ENCODE data around the gene PHB1. TPM values are rescaled to one million over a fixed set of nuclear protein-coding genes. Genes with fewer than 3 reads are reported as not detected.
A peak's percentile ranks its signal among the peaks of the same experiment; 100 is the strongest.

The PHB1 gene
- polyA plus RNA-seq, 1 of the 3 experiments (the other 2 are of a cell fraction): 379 TPM

DNA sequence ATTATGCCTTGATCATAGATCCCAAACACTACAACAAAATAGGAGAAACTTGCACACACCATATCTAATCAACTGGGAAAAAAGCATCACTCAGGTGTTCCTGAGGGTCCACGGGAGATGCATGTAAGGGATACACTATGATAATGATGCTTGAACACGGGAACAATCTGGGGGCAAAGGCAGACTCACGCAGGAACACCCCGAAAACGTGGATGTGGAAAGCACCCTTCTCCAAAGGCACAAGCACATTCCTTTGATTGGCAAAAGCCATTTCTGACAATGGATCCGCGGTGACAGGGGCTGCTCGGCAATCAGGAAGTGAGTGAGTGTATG lies 53.9 kb downstream of the PHB1 start:
- WGBS (ENCODE audit: low lambda C conversion rate): 0% methylated on average over 8 of the region's 8 CpGs
- peaks cover 57% of the 10 kb centered on the region for H3K79me2 ChIP-seq (ENCODE audit: insufficient read depth)
- no peak overlapping the region for H2AFZ ChIP-seq (ENCODE audit: low read depth)
- TF ChIP-seq, protein P1, sequence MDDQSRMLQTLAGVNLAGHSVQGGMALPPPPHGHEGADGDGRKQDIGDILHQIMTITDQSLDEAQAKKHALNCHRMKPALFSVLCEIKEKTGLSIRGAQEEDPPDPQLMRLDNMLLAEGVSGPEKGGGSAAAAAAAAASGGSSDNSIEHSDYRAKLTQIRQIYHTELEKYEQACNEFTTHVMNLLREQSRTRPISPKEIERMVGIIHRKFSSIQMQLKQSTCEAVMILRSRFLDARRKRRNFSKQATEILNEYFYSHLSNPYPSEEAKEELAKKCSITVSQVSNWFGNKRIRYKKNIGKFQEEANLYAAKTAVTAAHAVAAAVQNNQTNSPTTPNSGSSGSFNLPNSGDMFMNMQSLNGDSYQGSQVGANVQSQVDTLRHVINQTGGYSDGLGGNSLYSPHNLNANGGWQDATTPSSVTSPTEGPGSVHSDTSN (IDR thresholded peaks at IDR 0.05): peak; percentile 46; the same call in 1 of the 2 replicates
- TF ChIP-seq ELF1 (IDR thresholded peaks at IDR 0.05): peak; percentile 80; the same call in 1 of the 2 replicates
- peak; percentile 85 for TF ChIP-seq MXI1 (IDR thresholded peaks at IDR 0.05; ENCODE audit: low read depth, low read length)
- TF ChIP-seq, protein P2, sequence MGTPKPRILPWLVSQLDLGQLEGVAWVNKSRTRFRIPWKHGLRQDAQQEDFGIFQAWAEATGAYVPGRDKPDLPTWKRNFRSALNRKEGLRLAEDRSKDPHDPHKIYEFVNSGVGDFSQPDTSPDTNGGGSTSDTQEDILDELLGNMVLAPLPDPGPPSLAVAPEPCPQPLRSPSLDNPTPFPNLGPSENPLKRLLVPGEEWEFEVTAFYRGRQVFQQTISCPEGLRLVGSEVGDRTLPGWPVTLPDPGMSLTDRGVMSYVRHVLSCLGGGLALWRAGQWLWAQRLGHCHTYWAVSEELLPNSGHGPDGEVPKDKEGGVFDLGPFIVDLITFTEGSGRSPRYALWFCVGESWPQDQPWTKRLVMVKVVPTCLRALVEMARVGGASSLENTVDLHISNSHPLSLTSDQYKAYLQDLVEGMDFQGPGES (IDR thresholded peaks at IDR 0.05; ENCODE audit: low read depth, low read length): no peak
- TF ChIP-seq SIN3A (IDR thresholded peaks at IDR 0.05; ENCODE audit: borderline replicate concordance, low read depth, low read length): 0 out of 2 replicates have a peak, but pooled peaks have one; percentile 65
- ChIA-PET CTCF (interaction anchor here (0.6 to 1.8 kb wide), 5 partner anchors 10 to 209 kb away, joined by 3 to 8 read pairs (median 4); no protein-coding TSS in a partner anchor), POLR2A (no interaction called here)
- peak; percentile 52 for DNase-seq
- H3K27ac ChIP-seq (ENCODE audit: low read depth in 2 of 2, low read length in 1 of 2): peak overlapping the region; percentile 49 to 90; a peak in 2 of 4 replicates
- H3K4me3 ChIP-seq (ENCODE audit: low read depth in 2 of 2, low read length in 1 of 2): peak overlapping the region; percentile 92 to 93
- peaks cover 50% of the 10 kb centered on the region for H4K20me1 ChIP-seq (ENCODE audit: insufficient read depth)
- peaks cover 17 to 18% of the 10 kb centered on the region in 2 experiments; a peak in 3 of 4 replicates for H3K4me1 ChIP-seq (ENCODE audit: control insufficient read depth in 1 of 2, insufficient read depth in 2 of 2, low read depth in 1 of 2, low read length in 1 of 2)
- H3F3A ChIP-seq (replicated peaks; ENCODE audit: insufficient read depth): peaks cover 18% of the 10 kb centered on the region
- no peaks in the 10 kb centered on the region for H3K9me2 ChIP-seq
- no peaks in the 10 kb centered on the region for H3K27me3 ChIP-seq (ENCODE audit: insufficient read depth)
- H3K36me3 ChIP-seq (replicated peaks in 1 of 2; ENCODE audit: control insufficient read depth in 1 of 2, insufficient read depth in 2 of 2, low read length in 1 of 2): no peaks in the 10 kb centered on the region
- no peaks in the 10 kb centered on the region for H3K9me3 ChIP-seq
- H3K4me2 ChIP-seq: peak overlapping the region; percentile 93
- H3K9ac ChIP-seq: peak overlapping the region; percentile 91

DNA sequence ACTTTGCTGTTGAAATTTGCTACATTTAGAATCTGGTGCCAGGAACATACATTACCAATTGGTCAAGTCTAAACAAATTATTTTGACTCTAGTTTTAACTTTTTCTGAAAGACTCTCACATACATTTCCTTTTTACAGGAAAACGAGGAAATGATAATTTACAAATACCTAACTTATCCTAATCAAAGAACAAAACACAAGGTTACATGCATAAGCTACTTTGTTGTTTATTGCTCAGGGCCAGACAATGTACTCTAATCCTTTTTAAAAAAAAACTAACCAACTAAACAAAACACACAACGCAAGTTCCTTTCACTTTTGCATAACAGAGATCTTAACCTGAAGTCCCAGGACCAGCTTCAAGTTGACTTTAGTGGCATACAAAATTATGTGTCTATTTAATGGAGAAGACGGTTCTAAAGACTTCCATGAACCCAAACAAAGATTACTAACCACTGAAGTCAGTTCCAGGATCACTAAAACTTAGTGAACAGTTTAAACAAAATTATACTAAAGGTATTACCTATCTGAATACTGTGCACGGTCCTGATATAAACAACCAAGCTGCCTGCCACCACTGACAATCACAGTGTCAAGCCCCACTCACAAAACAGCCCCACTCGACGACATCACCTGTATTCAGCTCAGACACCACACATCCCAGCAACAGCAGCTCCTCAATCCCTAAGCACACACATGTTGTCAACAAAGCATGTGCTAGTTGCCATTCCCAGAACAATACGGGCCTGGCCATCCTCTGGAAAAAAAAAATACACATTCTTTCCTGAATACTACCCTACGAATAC lies 54.5 kb downstream of the PHB1 start:
- H3K36me3 ChIP-seq (replicated peaks in 1 of 2; ENCODE audit: control insufficient read depth in 1 of 2, insufficient read depth in 2 of 2, low read length in 1 of 2): no peaks in the 10 kb centered on the region
- no peaks in the 10 kb centered on the region for H3K9me2 ChIP-seq
- no peak for DNase-seq
- WGBS (ENCODE audit: low lambda C conversion rate): 35% methylated on average over 8 of the region's 8 CpGs
- no peak overlapping the region for H2AFZ ChIP-seq (ENCODE audit: low read depth)
- peak overlapping the region; percentile 93 for H3K4me2 ChIP-seq
- H3K79me2 ChIP-seq (ENCODE audit: insufficient read depth): peaks cover 63% of the 10 kb centered on the region
- TF ChIP-seq SIN3A (IDR thresholded peaks at IDR 0.05; ENCODE audit: borderline replicate concordance, low read depth, low read length) (no peak), MXI1 (IDR thresholded peaks at IDR 0.05; ENCODE audit: low read depth, low read length) (peak; percentile 63; the same call in 1 of the 2 replicates), FOXM1 (IDR thresholded peaks at IDR 0.05; ENCODE audit: low read depth) (no peak)
- TF ChIP-seq, protein P1 (IDR thresholded peaks at IDR 0.05): no peak
- TF ChIP-seq, protein P3, sequence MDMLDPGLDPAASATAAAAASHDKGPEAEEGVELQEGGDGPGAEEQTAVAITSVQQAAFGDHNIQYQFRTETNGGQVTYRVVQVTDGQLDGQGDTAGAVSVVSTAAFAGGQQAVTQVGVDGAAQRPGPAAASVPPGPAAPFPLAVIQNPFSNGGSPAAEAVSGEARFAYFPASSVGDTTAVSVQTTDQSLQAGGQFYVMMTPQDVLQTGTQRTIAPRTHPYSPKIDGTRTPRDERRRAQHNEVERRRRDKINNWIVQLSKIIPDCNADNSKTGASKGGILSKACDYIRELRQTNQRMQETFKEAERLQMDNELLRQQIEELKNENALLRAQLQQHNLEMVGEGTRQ (IDR thresholded peaks at IDR 0.05; ENCODE audit: borderline replicate concordance, low read depth, low read length): no peak
- peak overlapping the region; percentile 49 to 90; a peak in 2 of 4 replicates for H3K27ac ChIP-seq (ENCODE audit: low read depth in 2 of 2, low read length in 1 of 2)
- peak overlapping the region; percentile 91 for H3K9ac ChIP-seq
- H3K4me1 ChIP-seq (ENCODE audit: control insufficient read depth in 1 of 2, insufficient read depth in 2 of 2, low read depth in 1 of 2, low read length in 1 of 2): peaks cover 17 to 18% of the 10 kb centered on the region in 2 experiments; a peak in 3 of 4 replicates
- POLR2A ChIA-PET: interaction anchor here (1.0 kb wide), 1 partner anchor 54 kb away, joined by 3 read pairs; no protein-coding TSS in a partner anchor
- H4K20me1 ChIP-seq (ENCODE audit: insufficient read depth): peaks cover 55% of the 10 kb centered on the region
- CTCF ChIA-PET: interaction anchor here (0.6 to 2.5 kb wide), 10 partner anchors 11 to 209 kb away, joined by 3 to 11 read pairs (median 4); no protein-coding TSS in a partner anchor
- peak overlapping the region; percentile 92 to 93 for H3K4me3 ChIP-seq (ENCODE audit: low read depth in 2 of 2, low read length in 1 of 2)
- no peaks in the 10 kb centered on the region for H3K27me3 ChIP-seq (ENCODE audit: insufficient read depth)
- H3K9me3 ChIP-seq: no peaks in the 10 kb centered on the region
- H3F3A ChIP-seq (replicated peaks; ENCODE audit: insufficient read depth): peaks cover 13% of the 10 kb centered on the region

All from SK-N-SH (cell line).